ENCODE measurements around the gene OR51S1.

- TF ChIP-seq CTCF (IDR thresholded peaks at IDR 0.05): no peak
- TF ChIP-seq POLR2A (IDR thresholded peaks at IDR 0.05): no peak
- no peak for TF ChIP-seq POLR2AphosphoS5 (IDR thresholded peaks at IDR 0.05)
These were observed 35.4 kb upstream of the OR51S1 start for GRCh38 chr11:4884361-4884760.
